ENCODE results near the gene PHYKPL.
"Not testable (repeated sequence)": the region's sequence is repeated elsewhere in the genome, so short reads cannot be mapped to it uniquely, and the experiment has no call there.

The PHYKPL gene

DNA sequence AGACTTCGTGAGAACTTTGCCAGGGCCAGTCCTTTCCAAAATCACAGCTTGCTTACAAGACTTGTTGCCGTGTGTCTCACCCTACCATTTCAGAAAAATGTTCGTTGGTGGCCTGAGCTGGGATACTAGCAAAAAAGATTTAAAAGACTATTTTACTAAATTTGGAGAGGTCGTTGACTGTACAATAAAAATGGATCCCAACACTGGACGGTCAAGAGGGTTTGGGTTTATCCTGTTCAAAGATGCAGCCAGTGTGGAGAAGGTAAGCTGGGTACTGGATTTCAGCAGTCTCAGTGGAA, 26.9 kb downstream of the PHYKPL start:
- DNase-seq = no peak

DNA sequence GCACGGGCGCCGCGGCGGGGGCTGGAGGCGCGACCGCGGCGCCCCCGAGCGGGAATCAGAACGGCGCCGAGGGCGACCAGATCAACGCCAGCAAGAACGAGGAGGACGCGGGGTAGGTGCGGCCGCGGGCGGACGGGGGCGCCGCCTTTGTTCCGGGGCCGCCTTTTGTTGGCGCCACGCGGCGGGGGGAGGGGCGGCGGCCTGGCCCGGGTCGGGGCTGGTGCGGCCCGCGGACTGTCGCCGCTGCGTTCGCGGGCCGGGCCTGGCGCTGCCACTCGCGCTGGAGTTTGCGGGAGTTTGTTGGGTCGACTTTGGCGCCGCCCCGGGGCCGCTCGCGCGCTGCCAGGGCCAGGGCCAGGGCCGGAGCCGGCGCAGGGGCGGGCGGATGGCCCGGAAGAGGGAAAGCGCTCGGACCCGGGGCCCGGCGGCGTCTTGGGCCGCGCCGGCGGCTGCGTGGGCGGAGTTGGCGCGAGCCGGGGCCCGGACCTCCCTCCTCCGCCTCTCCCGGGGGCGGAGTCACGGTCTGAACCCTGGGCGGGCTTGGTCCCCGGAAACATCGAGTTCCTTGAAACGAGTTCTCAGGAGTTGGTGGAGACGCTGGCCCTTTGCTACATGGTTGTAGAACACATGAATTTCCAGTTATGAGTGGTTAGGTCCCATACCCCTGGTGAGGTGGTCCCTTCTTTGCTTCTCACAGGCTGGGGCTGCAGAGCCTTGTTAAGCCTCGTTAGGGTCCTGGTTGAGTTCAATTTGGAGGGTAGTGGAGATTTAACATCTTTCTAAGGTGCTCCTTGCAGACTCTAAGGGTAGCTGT, 27.5 kb downstream of the PHYKPL start:
- peak; percentile 83 for DNase-seq

DNA sequence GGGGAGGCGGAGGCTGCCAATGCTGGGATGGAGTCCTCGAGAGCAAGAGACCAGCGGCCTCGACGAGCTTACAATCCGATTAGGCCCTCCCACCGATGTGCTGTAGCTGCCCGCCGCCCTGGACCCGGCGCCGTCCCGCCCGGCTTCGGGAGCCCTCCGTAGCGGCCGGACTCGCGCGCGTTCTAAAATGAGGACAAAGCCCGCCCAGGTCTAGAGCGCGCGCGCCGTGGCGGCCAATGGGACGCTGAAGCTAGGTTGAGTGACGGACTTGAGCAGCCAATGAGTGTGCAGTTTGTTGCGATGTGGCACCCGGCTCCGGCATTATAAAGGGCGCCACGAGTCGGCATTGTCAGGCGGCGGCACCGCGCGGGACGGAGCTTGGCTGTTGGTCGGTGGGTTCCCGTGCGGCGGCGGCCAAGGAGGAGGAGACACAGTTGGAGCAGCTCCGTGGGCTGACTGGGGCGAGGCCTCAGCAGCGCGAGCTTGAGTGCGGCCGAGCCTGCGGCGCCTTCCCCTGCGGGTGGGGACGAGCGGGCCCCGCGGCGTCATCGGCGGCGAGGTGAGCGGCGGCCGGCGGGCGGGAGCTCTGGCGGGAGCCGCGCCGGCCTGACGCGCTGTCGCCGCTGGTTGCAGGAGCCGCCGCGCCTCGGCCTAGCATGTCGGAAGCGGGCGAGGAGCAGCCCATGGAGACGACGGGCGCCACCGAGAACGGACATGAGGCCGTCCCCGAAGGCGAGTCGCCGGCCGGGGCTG, 28.2 kb downstream of the PHYKPL start, which contains the start of gene HNRNPAB:
TSS of gene HNRNPAB (plus strand) at position 352 of the 753 bp plus-strand sequence. CDS start at position 657, 305 bp downstream.
- DNase-seq = peak; percentile 95

DNA sequence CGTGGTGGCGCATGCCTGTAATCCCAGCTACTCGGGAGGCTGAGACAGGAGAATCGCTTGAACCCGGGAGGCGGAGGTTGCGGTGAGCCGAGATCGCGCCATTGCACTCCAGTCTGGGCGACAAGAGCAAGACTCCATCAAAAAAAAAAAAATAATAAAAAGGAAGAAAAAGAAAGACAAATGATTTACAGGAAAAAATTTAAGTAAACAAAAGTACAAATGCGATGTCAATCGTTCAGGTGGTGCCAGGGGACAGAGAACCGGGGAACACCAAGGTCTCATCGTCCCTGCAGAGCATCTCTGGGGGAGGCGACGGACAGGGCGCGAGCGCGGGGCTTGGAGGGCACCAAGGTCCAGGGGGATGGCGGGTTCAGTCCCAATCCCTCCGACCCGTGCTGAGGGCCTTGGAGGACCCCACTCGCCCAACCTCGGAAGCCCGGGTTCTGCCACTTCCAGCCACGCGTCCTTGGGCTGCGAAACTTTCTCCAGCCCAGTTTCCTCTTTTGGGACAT, 28.9 kb downstream of the PHYKPL start:
- no peak for DNase-seq

DNA sequence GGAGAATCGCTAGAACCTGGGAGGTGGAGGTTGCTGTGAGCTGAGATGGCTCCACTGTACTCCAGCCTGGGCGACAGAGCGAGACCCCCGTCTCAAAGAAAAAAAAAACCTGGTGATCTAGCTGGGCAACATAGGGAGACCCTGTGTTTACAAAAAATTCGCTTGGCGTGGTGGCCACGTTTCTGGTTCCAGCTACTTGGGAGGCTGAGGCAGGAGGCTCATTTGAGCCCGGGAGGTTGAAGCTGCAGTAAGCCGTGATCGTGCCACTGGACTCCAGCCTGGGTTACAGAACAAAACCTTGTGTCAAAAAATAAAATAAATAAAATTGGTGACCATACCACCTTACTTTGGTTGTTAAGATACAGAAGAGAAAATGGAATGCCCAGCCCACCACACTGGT, 30.1 kb downstream of the PHYKPL start:
- DNase-seq = no peak

DNA sequence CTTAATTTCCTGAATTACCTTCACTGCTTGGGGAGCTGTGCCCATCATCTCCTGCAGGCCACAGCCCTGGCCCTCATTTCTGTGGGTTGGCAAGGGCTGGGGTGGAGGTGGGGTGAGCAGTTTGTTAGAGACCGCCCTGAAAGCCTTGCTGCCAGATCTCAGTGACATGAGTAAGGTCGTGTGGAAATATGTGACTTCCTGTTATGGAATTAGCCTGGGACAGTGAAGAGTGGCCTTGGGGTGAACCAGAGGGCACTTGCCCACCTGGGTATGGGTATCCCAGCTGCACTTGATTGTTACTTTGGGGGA, 30.7 kb downstream of the PHYKPL start:
- no peak for DNase-seq

DNA sequence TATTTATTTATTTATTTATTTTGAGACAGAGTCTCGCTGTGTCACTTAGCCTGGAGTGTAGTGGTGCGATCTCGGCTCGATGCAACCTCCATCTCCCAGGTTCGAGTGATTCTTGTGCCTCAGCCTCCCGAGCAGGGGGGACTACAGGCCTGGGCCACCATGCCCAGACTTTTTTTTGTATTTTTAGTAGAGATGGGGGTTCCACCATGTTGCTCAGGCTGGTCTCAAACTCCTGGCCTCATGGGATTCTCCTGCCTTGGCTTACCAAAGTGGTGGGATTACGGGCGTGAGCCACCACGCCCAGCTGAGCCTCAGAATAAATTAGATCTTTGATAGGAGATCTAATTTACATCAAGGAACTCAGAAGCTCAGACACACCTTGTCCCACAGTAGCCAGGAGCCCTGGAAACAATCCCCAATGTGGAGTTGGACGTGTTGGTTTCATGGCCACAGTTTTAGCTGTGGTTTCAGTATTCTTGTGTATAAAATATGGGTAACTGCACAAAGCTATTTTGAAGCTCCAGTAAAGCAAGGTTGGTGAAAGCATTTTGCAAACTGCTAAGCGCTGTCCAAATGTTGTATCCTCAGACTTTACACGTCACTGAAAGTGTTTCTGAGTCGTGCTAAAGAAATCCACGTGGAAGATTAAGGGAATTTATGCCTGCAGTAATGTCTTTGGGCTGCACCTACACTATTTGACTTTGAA, 31.2 kb downstream of the PHYKPL start:
- DNase-seq = peak; percentile 52

DNA sequence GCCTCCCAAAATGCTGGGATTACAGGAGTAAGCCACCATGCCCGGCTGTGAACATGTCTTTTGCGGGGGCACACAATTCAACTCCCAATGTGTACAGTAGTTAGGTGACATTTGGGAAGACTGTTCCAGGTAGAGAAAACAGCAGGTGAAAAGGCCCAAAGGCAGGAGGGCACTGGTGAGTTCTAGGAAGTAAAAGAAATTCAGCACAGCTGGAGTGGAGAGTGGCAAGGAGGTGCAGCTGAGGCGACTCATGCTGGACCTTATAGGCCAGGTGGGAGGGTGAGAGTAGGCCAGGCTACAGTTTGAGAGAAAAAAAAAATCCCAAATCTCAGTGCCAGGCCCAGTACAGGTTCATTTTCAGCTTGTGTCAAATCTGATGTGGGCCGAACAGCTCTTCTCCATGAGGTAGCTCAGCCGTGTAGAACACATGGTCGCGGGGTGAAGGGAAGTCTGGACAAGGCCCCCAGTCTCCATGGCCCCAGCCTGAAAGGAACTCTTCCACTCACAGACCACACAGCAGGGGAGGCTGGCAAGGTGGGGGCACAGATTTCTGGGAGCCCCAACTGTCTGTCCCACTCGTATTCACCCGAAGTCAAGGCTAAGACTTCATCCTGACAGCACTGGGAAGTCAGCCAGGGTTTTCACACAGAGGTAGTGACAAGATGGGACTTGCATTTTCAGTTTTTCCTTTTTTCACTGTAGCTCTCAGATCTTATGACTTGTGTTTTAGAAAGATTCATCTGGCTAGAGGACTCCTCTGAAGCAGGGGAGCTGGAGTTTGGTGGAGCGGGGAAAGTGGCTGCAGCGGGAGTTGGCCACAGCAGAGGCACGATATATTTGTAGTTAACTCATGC, 32.8 kb downstream of the PHYKPL start:
- no peak for DNase-seq

DNA sequence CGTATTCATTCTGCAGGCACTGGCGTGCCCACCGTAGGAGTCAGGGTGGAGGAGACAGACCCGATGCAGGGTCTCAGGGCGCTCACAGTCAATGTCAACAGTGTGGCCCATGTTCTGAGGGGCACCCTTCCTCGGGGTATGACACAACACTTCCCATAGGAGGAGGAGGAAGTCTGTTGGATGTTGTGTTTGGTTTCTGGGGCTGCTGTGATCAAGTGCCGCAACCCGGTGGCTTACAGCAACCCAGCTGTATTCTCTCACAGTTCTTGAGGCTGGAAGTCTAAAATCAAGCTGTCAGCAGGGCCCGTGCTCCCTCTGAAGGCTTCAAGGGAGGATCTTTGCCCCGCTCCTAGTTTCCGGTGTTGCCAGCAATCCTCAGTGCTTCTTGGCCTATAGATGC, 33.9 kb downstream of the PHYKPL start:
- DNase-seq = no peak

DNA sequence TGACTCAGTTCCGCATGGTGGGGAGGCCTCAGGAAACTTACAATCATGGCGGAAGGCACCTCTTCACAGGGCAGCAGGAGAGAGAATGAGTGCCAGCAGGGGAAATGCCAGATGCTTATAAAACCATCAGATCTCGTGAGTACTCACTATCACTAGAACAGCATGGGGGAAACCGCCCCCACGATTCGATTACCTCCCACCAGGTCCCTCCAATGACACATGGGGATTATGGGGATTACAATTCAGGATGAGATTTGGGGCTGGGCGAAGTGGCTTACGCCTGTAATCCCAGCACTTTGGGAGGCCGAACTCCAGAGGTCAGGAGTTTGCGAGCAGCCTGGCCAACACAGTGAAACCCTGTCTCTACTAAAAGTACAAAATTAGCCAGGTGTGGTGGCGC, 34.5 kb downstream of the PHYKPL start:
- DNase-seq = not testable (repeated sequence)

DNA sequence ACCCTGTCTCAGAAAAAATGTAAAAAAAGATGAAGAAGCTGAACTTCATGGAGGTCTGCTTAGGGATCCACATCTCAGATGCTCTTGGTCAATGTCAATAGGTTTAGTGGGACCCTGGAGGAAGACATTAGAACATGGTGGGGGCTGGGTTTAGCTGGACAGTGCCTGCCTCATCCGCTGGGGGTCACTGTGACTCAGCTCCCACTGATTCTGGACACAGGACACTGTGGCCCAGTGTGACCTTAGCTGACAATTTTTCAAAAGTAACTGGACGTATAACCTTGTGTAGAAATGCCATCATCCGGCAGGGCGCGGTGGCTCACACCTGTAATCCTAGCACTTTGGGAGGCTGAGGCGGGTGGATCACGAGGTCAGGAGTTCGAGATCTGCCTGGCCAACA, 35.6 kb downstream of the PHYKPL start:
- DNase-seq = no peak

DNA sequence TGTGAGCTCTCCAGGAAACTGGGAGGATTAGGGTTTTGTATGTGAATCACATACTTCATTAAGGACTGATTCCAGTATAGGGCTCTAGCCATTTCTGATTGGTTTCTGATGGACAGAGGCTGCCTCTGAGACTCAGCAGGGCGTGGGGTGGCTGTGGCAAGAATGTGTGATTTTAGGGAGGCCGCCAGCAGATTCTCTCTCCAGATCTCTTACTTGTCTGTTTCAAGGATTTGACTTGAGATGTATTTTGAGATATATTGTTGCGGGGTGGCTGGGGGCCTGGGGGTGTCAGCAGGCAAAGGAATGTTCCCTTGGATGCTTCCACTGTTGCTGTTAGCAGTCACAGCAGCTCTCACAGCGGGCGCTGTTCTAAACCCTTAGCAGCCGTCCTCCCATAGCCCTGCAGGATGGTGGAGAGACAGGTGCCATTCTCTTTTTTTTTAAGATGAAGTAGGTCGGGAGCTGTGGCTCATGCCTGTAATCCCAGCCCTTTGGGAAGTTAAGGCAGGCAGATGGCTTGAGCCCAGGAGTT, 36.3 kb downstream of the PHYKPL start:
- no peak for DNase-seq

DNA sequence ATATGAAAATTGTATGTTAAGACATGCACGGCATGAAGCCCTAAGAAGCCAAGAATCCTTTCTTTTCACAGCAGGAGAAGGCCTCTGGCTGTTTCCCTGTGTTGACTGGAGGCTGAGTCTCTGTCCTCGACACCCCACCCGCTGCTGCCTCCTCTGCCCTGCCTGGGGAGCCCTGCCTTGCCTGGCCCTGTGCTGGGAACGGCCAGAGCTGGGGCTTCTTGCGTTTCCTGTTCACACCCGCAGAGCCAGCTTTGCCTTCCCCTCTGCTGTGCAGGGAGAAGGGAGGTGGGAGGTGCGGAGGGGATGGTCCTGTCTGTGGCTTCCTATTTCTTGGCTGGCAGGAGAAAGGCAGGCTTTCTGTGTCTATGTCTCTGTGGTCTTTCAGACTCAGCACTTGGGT, 38.6 kb downstream of the PHYKPL start:
- no peak for DNase-seq

DNA sequence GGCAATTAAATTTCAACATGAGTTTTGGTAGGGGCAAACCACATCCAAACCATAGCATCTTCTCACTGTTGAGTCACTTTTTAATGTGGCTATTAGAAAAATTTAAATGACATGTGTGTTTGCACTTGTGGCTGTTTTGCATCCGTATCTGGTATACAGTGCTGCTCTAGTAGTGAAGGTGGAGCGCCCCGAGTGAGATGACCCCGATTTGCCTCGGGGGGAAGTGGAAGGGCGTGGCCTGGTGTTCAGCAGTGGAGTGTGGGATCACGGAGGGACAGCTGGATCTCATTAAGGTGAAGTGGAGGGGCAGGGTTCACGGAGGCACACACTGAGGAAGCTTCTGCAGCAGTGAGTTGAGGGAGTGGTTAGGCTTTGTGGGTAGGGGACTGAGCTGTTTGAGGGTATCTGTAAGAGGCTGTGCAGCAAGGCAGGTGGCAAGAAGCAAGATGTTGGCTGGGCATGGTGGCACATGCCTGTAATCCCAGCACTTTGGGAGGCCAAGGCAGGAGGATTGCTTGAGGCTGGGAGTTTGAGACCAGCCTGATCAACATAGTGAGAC, 39.3 kb downstream of the PHYKPL start:
- DNase-seq = no peak

DNA sequence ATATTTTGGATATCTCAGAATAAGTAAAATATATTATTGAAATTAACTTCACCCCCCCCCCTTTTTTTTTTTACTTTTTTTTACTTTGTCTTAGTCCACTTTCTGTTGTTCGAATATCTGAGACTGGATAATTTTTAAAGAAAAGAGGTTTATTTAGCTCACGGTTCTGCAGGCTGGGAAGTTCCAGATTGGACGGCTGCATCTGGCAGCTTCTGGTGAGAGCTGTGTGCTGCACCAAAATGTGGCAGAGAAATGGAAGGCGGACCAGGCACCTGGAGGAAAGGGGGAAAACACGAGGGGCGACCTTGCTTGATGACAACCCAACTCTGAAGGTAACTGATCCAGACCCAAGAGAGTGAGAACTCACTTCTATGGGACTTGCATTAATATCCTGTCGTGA, 39.8 kb downstream of the PHYKPL start:
- no peak for DNase-seq

DNA sequence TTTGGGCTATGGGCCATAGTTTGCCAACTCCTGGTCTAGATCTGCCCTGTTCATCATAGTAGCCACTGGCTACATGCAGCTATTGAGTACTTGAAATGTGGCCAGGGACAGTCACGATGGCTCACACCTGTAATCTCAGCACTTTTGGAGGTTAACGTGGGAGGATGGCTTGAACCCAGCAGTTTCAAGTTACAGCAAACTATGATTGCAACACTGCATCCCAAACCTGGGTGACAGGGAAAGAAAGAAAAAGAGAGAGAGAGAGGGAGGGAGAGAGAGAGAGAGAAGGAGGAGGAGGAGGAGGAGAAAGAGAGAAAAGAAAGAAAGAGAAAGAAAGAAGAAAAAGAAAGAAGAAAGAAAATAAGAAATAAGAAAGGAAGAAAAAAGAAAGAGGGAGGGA, 40.4 kb downstream of the PHYKPL start:
- DNase-seq = no peak

DNA sequence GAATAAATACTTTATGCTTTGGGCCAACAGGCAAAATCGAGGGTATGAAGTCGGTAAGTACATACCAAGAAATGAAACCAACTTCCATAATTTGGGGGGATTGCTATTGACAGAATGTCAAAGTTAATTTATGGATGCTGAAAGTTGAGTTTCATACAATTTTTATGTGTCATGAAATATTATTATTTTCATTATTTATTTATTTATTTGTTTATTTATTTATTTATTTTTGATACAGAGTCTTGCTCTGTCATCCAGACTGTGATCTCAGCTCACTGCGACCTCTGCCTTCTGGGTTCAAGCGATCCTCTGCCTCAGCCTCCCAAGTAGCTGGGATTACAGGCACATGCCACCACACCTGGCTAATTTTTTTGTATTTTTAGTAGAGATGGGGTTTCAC, 40.9 kb downstream of the PHYKPL start:
- DNase-seq = no peak

DNA sequence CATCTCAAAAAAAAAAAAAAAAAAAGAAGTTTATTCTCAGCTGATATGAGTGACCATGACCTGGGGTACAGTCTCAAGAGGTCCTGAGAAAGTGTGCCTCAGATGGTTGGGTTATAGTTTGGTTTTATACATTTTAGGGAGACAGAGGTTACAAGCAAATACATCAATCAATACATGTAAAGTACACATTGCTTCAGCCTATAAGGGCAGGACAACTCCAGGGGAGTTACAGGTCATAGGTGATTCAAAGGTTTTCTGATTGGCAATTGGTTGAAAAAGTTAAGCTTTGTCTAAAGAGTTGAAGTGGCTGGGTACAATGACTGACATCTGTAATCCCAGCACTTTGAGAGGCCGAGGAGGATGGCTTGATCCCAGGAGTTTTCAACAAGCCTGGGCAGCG, 43.2 kb downstream of the PHYKPL start:
- no peak for DNase-seq

DNA sequence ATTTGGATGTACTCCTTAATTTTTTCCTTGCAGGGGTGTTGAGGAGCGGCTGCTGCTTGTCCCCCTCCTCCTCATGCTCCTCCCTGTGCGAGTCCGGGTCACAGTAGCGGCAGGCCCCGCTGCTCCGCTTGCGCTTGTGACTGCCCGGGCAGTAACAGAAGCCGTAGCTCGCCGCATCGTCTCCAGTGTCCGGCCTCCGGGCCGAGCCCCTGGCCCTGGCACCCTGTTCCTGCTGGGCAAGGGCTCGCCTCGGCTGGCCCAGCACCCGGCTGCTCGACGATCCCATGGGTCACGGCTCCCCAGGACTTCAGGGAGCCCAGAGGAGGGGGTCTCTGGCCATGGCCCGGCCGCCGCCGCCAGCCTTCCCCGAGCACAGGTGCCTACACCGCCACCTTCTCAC, 45.6 kb downstream of the PHYKPL start, which contains the start of gene GMCL2:
TSS of gene GMCL2 (minus strand) at position 358 of the 400 bp plus-strand sequence. CDS start at position 286, 72 bp downstream.
- no peak for DNase-seq

DNA sequence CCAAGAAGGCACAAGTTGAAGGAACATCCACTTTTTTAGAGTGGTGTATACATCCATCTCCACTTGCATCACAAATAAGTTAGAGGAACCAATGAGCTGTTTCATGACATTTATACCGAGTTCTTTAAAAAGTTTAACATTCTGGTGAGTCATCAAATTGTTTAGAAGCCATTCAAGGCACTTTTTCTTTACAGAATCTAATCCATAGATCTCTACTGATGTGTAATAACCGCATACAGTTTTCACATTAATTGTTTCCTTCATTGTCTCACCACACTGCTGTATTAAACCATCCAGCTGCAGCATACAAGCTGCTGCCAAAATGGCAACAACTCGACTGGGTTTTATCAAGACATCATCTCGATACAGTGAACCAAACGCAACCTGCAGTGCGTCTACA, 46.2 kb downstream of the PHYKPL start:
- no peak for DNase-seq

DNA sequence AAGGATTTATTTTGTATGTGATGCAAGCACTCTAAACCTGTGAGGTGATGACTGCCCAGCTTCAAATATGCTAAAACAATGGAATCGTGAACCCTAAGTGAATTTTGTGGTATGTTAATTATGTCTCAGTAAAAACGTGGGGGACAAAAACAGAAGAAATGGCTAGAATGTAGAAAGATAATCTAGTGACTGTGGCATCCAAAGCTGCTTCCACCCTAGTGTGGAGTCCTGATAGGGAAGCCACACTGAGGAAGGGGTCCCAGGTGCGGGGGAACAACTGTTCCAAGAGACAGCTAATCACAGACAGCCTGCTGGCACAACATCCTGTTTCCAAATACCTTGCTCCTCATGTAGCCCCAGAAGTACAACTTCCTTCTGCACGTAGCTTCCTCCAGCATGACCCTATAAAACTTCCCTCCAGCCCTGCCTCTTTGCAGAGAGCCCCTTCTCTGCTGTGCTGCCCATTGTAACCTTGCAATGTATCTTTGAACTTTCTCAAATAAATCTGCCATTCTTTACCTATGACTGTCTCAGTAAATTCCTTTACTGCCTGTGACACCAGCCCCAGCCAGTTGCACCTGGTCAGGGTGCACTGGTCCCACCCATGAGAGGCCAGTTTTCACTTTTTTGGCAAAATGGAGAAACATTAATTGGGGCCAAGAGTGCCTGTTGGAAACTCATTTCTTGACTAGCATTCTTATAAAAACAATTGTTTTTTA, 50.3 kb downstream of the PHYKPL start:
- DNase-seq = no peak
